Duodenal mucosa (tissue), 2 donors: ENCODE results near the gene FIBCD1.

Source experiments
- H3K27ac ChIP-seq: one replicate; pipeline ENCODE4 v1.7.0; 2013; ENCODE audit warnings: low read depth, low read length
- H3K27me3 ChIP-seq, 2 donors: one replicate each; pipeline ENCODE4 v1.7.0; 2013; ENCODE audit warnings: low read length in 2 of 2, control low read depth in 1 of 2; ENCODE audit not compliant: insufficient read depth in 2 of 2, control insufficient read depth in 1 of 2
- H3K36me3 ChIP-seq, 2 donors: one replicate each; pipeline ENCODE4 v1.7.0; 2013; ENCODE audit warnings: low read length in 2 of 2, control low read depth in 1 of 2; ENCODE audit not compliant: insufficient read depth in 2 of 2, control insufficient read depth in 1 of 2
- H3K4me1 ChIP-seq, 2 donors: one replicate each; pipeline ENCODE4 v1.7.0; 2013; ENCODE audit warnings: low read length in 2 of 2, control low read depth in 1 of 2; ENCODE audit not compliant: insufficient read depth in 2 of 2, control insufficient read depth in 1 of 2
- H3K4me3 ChIP-seq, 2 donors: one replicate each; pipeline ENCODE4 v1.7.0; 2013; ENCODE audit warnings: low read length in 2 of 2, low read depth in 1 of 2
- H3K9ac ChIP-seq, 2 donors: one replicate each; pipeline ENCODE4 v1.7.0; 2013; ENCODE audit warnings: low read length in 2 of 2, low read depth in 1 of 2
- H3K9me3 ChIP-seq, 2 donors: one replicate each; pipeline ENCODE4 v1.7.0; 2013; ENCODE audit warnings: low read length in 2 of 2, control low read depth in 1 of 2; ENCODE audit not compliant: control insufficient read depth in 1 of 2

FIBCD1 gene

DNA sequence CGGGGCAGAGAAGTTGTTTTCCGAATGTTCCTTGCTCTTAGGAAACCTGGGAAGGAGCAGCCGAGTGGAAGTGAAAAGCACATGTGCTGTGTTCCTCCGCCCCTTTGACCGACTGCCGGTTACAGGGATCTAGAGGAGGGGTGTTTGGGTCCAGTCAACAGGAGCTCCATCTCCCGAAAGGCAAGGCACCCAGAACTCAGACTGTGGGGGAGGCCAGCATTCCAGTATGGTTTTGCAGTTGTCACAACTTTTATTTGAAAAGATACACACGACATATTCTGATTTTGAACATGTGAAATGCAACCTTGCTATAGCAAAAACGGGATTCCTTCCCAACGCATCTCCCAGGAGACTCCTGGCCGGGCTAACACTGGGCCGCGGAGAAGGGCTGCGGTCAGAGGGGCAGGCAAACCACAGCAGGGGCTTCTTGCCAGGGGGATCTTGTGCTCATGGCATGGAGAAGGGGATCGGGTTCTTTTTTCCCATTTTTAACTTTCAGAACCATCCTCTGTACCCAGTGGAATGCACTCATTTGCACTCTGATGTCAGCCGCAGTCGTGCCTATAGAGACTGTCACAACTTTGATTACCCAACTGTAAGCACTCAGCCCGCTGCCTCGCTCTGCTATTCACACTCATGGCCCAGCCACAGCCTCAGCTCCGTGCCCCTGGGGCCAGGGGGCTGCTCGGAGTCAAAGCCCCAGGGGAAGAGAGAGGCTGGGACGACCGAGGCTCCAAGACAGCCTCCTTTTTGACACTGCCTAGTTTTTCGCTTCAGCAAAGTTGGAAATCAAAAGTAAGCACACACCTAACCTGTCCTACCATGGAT is 46.4 kb downstream of the FIBCD1 start:
- no peak overlapping the region for H3K27ac ChIP-seq
- no peaks in the 10 kb centered on the region for H3K9me3 ChIP-seq
- H3K27me3 ChIP-seq = peaks cover 4 to 17% of the 10 kb centered on the region in 2 donors
- H3K36me3 ChIP-seq = peaks cover 10 to 46% of the 10 kb centered on the region in 2 donors
- H3K4me3 ChIP-seq = no peak overlapping the region
- peaks cover 7 to 26% of the 10 kb centered on the region in 2 donors for H3K4me1 ChIP-seq
- no peak overlapping the region for H3K9ac ChIP-seq

DNA sequence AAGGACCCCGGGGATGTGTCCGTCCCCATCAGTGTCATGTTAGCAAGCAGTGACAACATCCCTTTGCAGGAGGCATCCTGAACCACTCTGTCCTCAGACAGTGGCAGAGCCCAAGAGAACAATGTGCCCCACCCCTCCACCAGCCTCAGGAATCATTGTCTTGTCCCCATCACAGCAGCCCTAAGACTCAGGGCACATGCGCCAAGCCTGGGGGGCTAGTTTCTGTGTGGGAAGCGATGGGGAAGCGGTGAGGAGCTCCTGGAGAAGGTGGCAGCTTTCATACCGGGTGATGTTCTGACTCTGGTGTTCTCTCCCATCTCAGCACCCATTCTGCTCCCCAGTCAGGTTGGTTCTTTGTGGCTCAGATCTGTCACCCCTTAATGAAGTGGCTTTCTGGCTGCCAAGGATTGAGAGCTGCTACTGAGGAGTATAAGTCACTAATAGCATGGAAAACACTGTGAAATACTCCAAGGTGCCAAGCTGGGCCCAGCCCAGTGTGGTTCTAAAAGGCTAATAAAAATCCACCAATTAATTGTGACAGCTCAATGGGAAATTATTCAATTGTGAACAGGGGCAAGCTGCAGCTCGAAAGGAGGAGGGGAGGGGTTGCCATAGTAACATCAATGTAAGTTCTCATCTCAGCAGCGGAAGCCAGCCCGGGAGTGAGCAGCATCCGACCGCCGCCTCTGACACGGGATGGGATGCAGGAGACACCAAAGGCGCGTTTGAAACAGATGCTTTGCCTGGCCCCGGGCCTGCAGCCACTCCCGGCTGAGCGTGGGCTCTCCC is 47.2 kb downstream of the FIBCD1 start:
- no peak overlapping the region for H3K9ac ChIP-seq
- H3K27me3 ChIP-seq = peaks cover 0 to 10% of the 10 kb centered on the region in 2 donors
- peaks cover 10 to 54% of the 10 kb centered on the region in 2 donors for H3K36me3 ChIP-seq
- no peak overlapping the region for H3K27ac ChIP-seq
- H3K4me3 ChIP-seq = no peak overlapping the region
- peaks cover 7 to 26% of the 10 kb centered on the region in 2 donors for H3K4me1 ChIP-seq
- H3K9me3 ChIP-seq = no peaks in the 10 kb centered on the region

DNA sequence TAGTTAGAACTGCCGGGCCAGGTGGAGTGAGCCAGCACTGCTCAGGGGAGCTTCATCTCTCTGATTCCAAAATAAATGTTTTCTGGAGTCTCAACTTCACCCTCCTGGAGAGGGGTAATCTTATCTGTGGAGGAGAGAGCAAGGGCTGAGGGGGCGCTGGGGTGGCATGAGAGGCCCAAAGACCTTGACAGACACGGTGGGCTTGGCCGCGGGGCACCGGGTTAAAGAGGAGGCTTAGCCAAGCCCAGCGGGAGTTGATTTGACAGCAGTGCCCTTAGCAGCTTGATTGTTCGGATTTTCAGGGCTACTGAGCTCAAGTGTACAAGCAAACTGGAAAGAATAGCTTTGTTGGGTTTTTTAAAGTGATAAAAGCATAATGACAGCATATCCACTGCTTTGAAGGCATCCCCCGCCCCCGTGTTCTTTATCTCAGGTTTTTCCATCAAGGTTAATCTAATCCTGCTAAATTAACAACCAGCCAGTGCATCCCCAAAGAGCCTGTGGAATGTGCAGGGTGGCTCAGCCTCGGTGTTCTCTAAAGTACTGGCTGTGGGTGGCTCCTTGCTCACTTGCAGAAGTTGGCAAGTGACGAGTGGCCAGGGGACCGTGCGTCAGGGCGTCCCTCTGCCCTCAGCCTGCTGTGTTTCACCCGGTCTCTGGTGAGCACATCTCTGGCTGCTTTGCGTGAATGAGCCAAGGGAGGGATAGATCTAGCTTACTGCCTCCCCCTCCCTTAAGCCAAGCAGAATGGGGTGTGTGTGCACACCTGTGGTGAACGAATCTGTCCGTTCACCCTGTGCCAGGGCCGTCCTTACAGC is 48.0 kb downstream of the FIBCD1 start:
- H3K27ac ChIP-seq = no peak overlapping the region
- H3K36me3 ChIP-seq = peaks cover 13 to 62% of the 10 kb centered on the region in 2 donors
- H3K27me3 ChIP-seq = peaks cover 0 to 4% of the 10 kb centered on the region in 2 donors
- peaks cover 7 to 24% of the 10 kb centered on the region in 2 donors for H3K4me1 ChIP-seq
- H3K4me3 ChIP-seq = no peak overlapping the region
- H3K9me3 ChIP-seq = no peaks in the 10 kb centered on the region
- H3K9ac ChIP-seq = no peak overlapping the region

DNA sequence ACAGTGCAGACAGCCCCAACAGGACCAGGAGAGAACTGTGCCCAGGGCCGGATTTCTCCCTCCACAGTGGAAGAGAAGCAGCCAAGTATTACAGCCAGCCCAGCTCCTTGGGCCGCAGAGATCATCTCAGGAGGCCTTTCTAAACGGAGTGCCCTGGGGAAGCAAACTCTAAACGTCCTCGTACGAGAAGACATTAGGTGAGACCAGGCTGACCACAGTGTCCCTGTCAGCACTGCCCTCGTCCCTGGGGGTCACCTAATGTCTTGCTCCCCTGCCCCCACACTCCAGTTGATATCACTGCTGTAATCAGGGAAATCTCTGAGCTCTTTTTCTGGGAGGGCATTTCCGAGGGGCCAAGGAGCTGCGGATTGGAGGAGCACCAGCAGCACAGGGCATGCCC is 48.9 kb downstream of the FIBCD1 start:
- Histone ChIP-seq H3K27ac (no peak overlapping the region), H3K36me3 (peaks cover 22 to 71% of the 10 kb centered on the region in 2 donors), H3K4me1 (peaks cover 7 to 14% of the 10 kb centered on the region in 2 donors), H3K9ac (no peak overlapping the region), H3K4me3 (no peak overlapping the region), H3K9me3 (no peaks in the 10 kb centered on the region), H3K27me3 (no peaks in the 10 kb centered on the region)

DNA sequence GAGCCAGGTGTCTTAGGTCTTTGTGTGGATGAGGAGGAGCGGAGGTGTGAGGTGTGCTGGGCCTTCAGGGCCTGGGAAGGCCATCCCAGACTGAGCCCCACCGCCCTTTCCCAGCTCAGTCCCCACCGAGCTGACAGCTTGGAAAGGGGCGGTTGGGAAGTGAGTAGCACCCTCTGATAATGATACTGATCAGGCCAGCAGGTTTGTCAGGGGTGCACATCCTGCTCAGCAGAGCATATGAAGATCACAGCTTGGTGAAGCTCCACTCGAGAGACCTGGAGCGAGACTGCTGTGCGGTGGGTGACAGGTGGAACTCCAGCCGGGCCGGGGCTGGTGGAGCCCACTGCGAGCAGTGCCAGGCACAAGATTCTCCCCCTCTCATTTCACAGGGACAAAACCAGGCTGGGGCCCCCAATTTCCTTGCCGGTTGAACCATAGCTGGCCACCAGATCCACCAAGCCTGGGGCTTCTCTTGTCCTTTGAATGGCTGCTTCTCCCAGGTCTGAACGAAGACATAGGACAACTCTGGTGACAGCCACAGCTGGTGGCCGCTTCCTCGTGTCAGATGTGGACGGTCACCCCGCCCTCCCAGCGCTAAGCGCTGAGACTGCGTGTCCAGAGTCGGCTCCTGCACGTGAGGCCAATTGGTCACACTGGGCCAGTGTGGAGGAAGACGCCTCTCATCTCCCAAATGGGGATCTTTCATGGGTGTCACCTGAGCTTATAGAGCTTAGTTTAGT is 50.7 kb downstream of the FIBCD1 start:
- Histone ChIP-seq H3K27ac (no peak overlapping the region), H3K27me3 (no peaks in the 10 kb centered on the region), H3K9ac (no peak overlapping the region), H3K4me1 (no peaks in the 10 kb centered on the region), H3K4me3 (no peak overlapping the region), H3K36me3 (peaks cover 33 to 86% of the 10 kb centered on the region in 2 donors), H3K9me3 (no peaks in the 10 kb centered on the region)

DNA sequence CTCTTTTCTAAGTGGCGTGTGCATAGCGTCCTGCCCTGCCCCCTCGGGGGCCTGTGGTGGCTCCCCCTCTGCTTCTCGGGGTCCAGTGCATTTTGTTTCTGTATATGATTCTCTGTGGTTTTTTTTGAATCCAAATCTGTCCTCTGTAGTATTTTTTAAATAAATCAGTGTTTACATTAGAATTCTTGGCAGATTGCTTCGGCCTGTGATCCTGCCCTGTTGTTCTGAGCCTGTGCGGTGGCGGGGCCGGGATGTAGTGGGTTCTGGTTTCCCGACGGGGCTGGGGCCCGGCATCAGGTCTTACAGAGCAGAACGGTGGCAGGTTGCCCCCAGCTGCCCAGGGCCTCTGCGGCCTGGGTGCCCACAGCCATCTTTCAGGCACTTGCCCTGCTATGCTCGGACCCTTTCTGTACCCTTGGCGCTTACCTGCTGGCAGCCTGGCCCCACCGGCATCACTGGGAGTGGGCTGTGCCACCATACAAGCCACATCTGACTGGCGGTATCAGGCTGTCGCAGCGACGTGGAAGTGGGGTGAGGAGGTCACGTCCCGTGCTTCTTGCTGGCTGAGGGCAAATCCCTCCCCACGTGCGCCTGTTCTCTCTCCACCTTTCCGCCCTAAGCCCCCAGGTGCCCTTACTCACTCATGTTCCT is 51.4 kb downstream of the FIBCD1 start:
- no peak overlapping the region for H3K27ac ChIP-seq

DNA sequence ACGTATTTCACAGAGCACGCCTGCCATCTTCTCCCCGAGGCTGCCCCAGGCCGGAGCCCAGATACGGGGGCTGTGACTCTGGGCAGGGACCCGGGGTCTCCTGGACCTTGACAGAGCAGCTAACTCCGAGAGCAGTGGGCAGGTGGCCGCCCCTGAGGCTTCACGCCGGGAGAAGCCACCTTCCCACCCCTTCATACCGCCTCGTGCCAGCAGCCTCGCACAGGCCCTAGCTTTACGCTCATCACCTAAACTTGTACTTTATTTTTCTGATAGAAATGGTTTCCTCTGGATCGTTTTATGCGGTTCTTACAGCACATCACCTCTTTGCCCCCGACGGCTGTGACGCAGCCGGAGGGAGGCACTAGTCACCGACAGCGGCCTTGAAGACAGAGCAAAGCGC is 52.1 kb downstream of the FIBCD1 start:
- Histone ChIP-seq H3K9me3 (no peaks in the 10 kb centered on the region), H3K9ac (no peak overlapping the region), H3K27me3 (no peaks in the 10 kb centered on the region), H3K27ac (no peak overlapping the region), H3K4me1 (no peaks in the 10 kb centered on the region), H3K4me3 (no peak overlapping the region), H3K36me3 (peaks cover 36 to 88% of the 10 kb centered on the region in 2 donors)

More for the DNA sequence above, 51.4 kb downstream of the FIBCD1 start:
- H3K4me1 ChIP-seq = no peaks in the 10 kb centered on the region
- H3K4me3 ChIP-seq = no peak overlapping the region
- peaks cover 33 to 86% of the 10 kb centered on the region in 2 donors for H3K36me3 ChIP-seq
- no peaks in the 10 kb centered on the region for H3K27me3 ChIP-seq
- no peak overlapping the region for H3K9ac ChIP-seq
- H3K9me3 ChIP-seq = no peaks in the 10 kb centered on the region

DNA sequence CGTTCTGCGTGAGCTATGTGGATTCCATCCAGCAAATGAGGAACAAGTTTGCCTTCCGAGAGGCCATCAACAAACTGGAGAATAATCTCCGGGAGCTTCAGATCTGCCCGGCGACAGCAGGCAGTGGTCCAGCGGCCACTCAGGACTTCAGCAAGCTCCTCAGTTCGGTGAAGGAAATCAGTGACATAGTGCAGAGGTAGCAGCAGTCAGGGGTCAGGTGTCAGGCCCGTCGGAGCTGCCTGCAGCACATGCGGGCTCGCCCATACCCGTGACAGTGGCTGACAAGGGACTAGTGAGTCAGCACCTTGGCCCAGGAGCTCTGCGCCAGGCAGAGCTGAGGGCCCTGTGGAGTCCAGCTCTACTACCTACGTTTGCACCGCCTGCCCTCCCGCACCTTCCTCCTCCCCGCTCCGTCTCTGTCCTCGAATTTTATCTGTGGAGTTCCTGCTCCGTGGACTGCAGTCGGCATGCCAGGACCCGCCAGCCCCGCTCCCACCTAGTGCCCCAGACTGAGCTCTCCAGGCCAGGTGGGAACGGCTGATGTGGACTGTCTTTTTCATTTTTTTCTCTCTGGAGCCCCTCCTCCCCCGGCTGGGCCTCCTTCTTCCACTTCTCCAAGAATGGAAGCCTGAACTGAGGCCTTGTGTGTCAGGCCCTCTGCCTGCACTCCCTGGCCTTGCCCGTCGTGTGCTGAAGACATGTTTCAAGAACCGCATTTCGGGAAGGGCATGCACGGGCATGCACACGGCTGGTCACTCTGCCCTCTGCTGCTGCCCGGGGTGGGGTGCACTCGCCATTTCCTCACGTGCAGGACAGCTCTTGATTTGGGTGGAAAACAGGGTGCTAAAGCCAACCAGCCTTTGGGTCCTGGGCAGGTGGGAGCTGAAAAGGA is 53.3 kb downstream of the FIBCD1 start:
- Histone ChIP-seq H3K27me3 (no peaks in the 10 kb centered on the region), H3K27ac (no peak overlapping the region), H3K4me3 (no peak overlapping the region), H3K9ac (no peak overlapping the region), H3K9me3 (no peaks in the 10 kb centered on the region), H3K4me1 (no peaks in the 10 kb centered on the region), H3K36me3 (peaks cover 42 to 92% of the 10 kb centered on the region in 2 donors)
